PFSK-1 (cell line): ENCODE results near the gene E2F4.

Experiments
- FOXP2 ChIP-seq: optimal IDR thresholded peaks from 2 replicates; pipeline ENCODE3; 2011; ENCODE audit warnings: borderline replicate concordance, control low read depth, inconsistent platforms; ENCODE audit not compliant: insufficient read depth; ENCODE audit errors: extremely low read length, extremely low read depth
- POLR2AphosphoS5 ChIP-seq: IDR thresholded peaks from 2 replicates; pipeline ENCODE4 v1.6.1; 2012; ENCODE audit warnings: low read depth, mild to moderate bottlenecking, control low read depth, low read length, moderate library complexity
- REST ChIP-seq, 2 experiments: IDR thresholded peaks; 2 replicates each; pipeline versions ENCODE4 v1.6.1 to v1.8.0; 2011 to 2012; ENCODE audit warnings: low read depth in 2 of 2, low read length in 2 of 2, control low read depth in 1 of 2, inconsistent platforms in 1 of 2, mild to moderate bottlenecking in 1 of 2, moderate library complexity in 1 of 2; ENCODE audit not compliant: insufficient read depth in 1 of 2
- SIN3A ChIP-seq: IDR thresholded peaks from 2 replicates; pipeline ENCODE4 v1.6.1; 2012; ENCODE audit warnings: mild to moderate bottlenecking, low read length, moderate library complexity, borderline replicate concordance; ENCODE audit not compliant: insufficient read depth
- TAF1 ChIP-seq: IDR thresholded peaks from 2 replicates; pipeline ENCODE4 v1.6.1; 2012; ENCODE audit warnings: low read length, control low read depth, borderline replicate concordance; ENCODE audit not compliant: insufficient read depth

GRCh38 chr16:67145746-67146145, 46.2 kb upstream of the E2F4 start:
- TF ChIP-seq POLR2AphosphoS5 (no peak), TAF1 (no peak), FOXP2 (no peak), REST (IDR thresholded peaks at IDR 0.05; ENCODE audit: insufficient read depth in 1 of 2, low read depth in 2 of 2, low read length in 2 of 2) (no peak), SIN3A (no peak)
